Neutrophil (primary cell): ENCODE data around the gene ACP1.

ENCODE experiments used
- H3K27ac ChIP-seq: fragments of 200-600 bp; sonication (generic); 2 replicates; pipeline ENCODE4 v1.5.1; 2016; ENCODE audit warnings: mild to moderate bottlenecking, moderate library complexity
- H3K27me3 ChIP-seq: fragments of 200-600 bp; sonication (generic); 2 replicates; pipeline ENCODE4 v1.6.0; 2016; ENCODE audit warnings: mild to moderate bottlenecking
- H3K36me3 ChIP-seq: fragments of 200-600 bp; sonication (generic); 2 replicates; pipeline ENCODE4 v1.5.1; 2017
- H3K4me1 ChIP-seq, 2 experiments: fragments of 200-600 bp in 1 of 2; sonication (generic) in 1 of 2; 1 replicate in 1 of 2; 2 replicates in 1 of 2; pipeline versions ENCODE4 v1.5.1 to v1.6.1; 2013 to 2016; ENCODE audit warnings: low read depth in 1 of 2, low read length in 1 of 2, mild to moderate bottlenecking in 1 of 2, moderate library complexity in 1 of 2; ENCODE audit not compliant: control insufficient read depth in 1 of 2, insufficient read depth in 1 of 2
- H3K4me3 ChIP-seq, 2 experiments: fragments of 200-600 bp in 1 of 2; sonication (generic) in 1 of 2; 1 replicate in 1 of 2; 2 replicates in 1 of 2; pipeline ENCODE4 v1.5.1; 2013 to 2016; ENCODE audit warnings: low read depth in 1 of 2, low read length in 1 of 2, mild to moderate bottlenecking in 1 of 2, moderate library complexity in 1 of 2
- H3K9me3 ChIP-seq: fragments of 200-600 bp; sonication (generic); 2 replicates; pipeline ENCODE4 v1.5.1; 2016
- CTCF ChIP-seq: fragments of 200-600 bp; sonication (generic); IDR thresholded peaks from 2 replicates; pipeline ENCODE4 v1.5.1; 2016; ENCODE audit warnings: antibody characterized with exemption

ACP1 gene

DNA sequence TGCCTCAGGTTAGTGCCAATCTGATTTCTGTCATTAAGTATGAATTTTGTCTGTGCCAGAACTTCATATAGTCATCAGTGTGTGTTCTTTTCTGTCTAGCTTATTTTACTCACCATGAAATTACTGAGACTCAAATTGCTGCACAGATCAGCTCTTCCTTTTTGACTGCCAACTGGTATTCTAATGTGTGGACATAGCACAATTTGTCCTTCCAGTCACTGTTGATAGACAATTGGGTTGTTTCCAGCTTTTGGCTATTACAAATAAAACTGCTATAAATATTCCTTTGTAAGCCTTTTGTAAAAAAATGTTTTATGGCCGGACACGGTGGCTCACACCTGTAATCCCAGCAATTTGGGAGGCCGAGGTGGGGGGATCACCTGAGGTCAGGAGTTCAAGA is 8.7 kb upstream of the ACP1 start:
- Histone ChIP-seq H3K36me3 (no peaks in the 10 kb centered on the region), H3K4me1 (no peaks in the 10 kb centered on the region), H3K4me3 (no peak overlapping the region), H3K27ac (no peak overlapping the region), H3K27me3 (peaks cover 14% of the 10 kb centered on the region), H3K9me3 (no peaks in the 10 kb centered on the region)
- no peak for TF ChIP-seq CTCF

DNA sequence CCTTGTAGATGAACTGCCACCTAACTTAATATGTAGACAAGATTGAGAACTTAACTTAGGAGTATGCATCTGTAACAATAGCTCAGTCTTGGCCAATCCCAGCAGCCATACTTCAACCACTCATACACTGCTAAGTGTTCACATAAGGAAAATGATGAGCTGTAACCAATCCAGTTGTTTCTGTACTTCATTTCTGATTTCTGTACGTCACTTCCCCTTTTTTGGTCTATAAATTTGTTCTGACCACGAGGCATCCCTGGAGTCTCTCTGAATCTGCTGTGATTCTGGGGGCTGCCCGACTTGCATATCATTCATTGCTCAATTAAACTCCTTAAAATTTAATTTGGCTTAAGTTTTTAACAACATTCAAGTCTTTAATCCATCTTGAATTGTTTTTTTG is 7.3 kb upstream of the ACP1 start:
- Histone ChIP-seq H3K36me3 (no peaks in the 10 kb centered on the region), H3K27me3 (peaks cover 14% of the 10 kb centered on the region), H3K27ac (no peak overlapping the region), H3K9me3 (no peaks in the 10 kb centered on the region), H3K4me1 (no peaks in the 10 kb centered on the region), H3K4me3 (no peak overlapping the region)
- TF ChIP-seq CTCF, result no peak

DNA sequence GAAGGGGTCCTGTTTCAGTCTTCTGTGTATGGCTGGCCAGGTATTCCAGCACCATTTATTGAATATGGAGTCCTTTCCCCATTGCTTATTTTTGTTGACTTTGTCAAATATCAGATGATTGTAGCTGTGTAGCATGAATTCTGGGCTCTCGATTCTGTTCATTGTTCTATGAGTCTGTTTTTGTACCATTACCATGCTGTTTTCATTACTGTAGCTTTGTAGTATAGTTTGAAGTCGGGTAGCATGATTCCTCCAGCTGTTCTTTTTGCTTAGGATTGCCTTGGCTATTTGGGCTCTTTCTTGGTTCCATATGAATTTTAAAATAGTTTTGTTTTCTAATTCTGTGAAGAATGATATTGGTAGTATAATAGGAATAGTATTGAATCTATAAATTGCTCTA is 6.9 kb upstream of the ACP1 start:
- Histone ChIP-seq H3K36me3 (no peaks in the 10 kb centered on the region), H3K4me3 (no peak overlapping the region), H3K27ac (no peak overlapping the region), H3K9me3 (no peaks in the 10 kb centered on the region), H3K27me3 (peaks cover 15% of the 10 kb centered on the region), H3K4me1 (no peaks in the 10 kb centered on the region)
- no peak for TF ChIP-seq CTCF

DNA sequence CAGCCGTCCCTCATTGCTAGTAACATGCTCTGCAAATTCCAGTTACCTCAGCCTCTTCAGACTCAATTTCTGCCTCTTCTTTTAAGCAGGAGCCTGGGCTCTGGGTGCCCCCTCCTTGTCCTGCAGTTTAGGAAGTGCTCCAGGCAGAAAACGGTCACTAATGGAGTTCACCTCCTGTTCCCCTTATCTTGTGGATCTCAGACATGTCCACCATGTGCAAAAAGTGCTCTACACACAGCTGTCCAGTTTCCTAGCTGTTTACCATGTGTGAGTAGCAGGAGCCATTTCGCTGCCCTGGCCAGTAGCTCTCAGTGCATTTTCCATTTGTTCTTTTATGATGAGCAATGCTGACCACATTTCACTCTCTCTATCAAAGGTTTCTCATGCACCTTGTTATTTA is 5.8 kb upstream of the ACP1 start:
- Histone ChIP-seq H3K27me3 (peaks cover 26% of the 10 kb centered on the region), H3K36me3 (no peaks in the 10 kb centered on the region), H3K9me3 (no peaks in the 10 kb centered on the region), H3K4me1 (peaks cover 8 to 9% of the 10 kb centered on the region in 2 experiments), H3K4me3 (no peak overlapping the region), H3K27ac (no peak overlapping the region)
- no peak for TF ChIP-seq CTCF

- Histone ChIP-seq H3K4me1 (peaks cover 9 to 11% of the 10 kb centered on the region in 2 experiments), H3K27me3 (peaks cover 28% of the 10 kb centered on the region), H3K9me3 (no peaks in the 10 kb centered on the region), H3K27ac (no peak overlapping the region), H3K4me3 (no peak overlapping the region), H3K36me3 (no peaks in the 10 kb centered on the region)
- no peak for TF ChIP-seq CTCF
Measured at GRCh38 chr2:259789-260331, 4.9 kb upstream of the ACP1 start.
